CD14-positive monocyte (primary cell): ENCODE data around the gene CATSPERB. TPM values are rescaled to one million over a fixed set of nuclear protein-coding genes. Genes with fewer than 3 reads are reported as not detected.
"Not testable (repeated sequence)": the region's sequence is repeated elsewhere in the genome, so short reads cannot be mapped to it uniquely, and the experiment has no call there.

Experiments
- DNase-seq, 3 donors: peaks; one replicate each; pipeline ENCODE4 v3.0.0-alpha.2; 2011 to 2022
- H2AFZ ChIP-seq: 2 replicates; pipeline ENCODE4 v1.6.0; 2012; ENCODE audit warnings: mild to moderate bottlenecking, low read depth, low read length, inconsistent platforms; ENCODE audit not compliant: insufficient read depth, poor library complexity, severe bottlenecking
- H3K27ac ChIP-seq, 2 donors: 1 replicate in 1 of 2; 2 replicates in 1 of 2; pipeline ENCODE4 v1.5.1; 2012 to 2013; ENCODE audit warnings: low read length in 2 of 2, control low read depth in 1 of 2, inconsistent platforms in 1 of 2, low read depth in 1 of 2, mild to moderate bottlenecking in 1 of 2
- H3K27me3 ChIP-seq, 2 donors: one replicate each; pipeline versions ENCODE4 v1.6.0 to v1.6.1; 2011 to 2013; ENCODE audit warnings: low read length in 2 of 2; ENCODE audit not compliant: control insufficient read depth in 2 of 2, insufficient read depth in 2 of 2
- H3K36me3 ChIP-seq, 2 donors: replicated peaks in 1 of 2; 1 replicate in 1 of 2; 2 replicates in 1 of 2; pipeline versions ENCODE4 v1.5.1 to v1.6.1; 2012 to 2013; ENCODE audit warnings: low read length in 2 of 2, control low read depth in 1 of 2, inconsistent platforms in 1 of 2, mild to moderate bottlenecking in 1 of 2; ENCODE audit not compliant: insufficient read depth in 2 of 2, control insufficient read depth in 1 of 2
- H3K4me1 ChIP-seq, 2 donors: 1 replicate in 1 of 2; 2 replicates in 1 of 2; pipeline versions ENCODE4 v1.5.1 to v1.6.1; 2012 to 2013; ENCODE audit warnings: low read length in 2 of 2, control low read depth in 1 of 2, inconsistent platforms in 1 of 2, mild to moderate bottlenecking in 1 of 2, moderate library complexity in 1 of 2; ENCODE audit not compliant: insufficient read depth in 2 of 2, control insufficient read depth in 1 of 2
- H3K4me2 ChIP-seq: replicated peaks from 2 replicates; pipeline ENCODE3; 2012; ENCODE audit warnings: low read length, moderate library complexity, mild to moderate bottlenecking; ENCODE audit not compliant: poor library complexity, severe bottlenecking; ENCODE audit errors: extremely low read depth
- H3K4me3 ChIP-seq, 3 experiments: fragments of 200-600 bp in 1 of 3; sonication (generic) in 1 of 3; replicated peaks in 1 of 3; 1 replicate in 2 of 3; 2 replicates in 1 of 3; pipeline ENCODE4 v1.5.1; 2011 to 2013; ENCODE audit warnings: low read length in 3 of 3, mild to moderate bottlenecking in 3 of 3, control low read depth in 2 of 3, low read depth in 2 of 3, inconsistent platforms in 1 of 3, moderate library complexity in 1 of 3
- H3K79me2 ChIP-seq: 2 replicates; pipeline ENCODE4 v1.6.0; 2012; ENCODE audit warnings: mild to moderate bottlenecking, control low read depth, inconsistent platforms, low read length, moderate library complexity; ENCODE audit not compliant: insufficient read depth
- H3K9ac ChIP-seq: 2 replicates; pipeline ENCODE4 v1.6.0; 2017; ENCODE audit warnings: low read length, mild to moderate bottlenecking; ENCODE audit not compliant: insufficient read depth, poor library complexity, severe bottlenecking
- H3K9me3 ChIP-seq, 2 donors: replicated peaks in 1 of 2; 1 replicate in 1 of 2; 2 replicates in 1 of 2; pipeline versions ENCODE4 v1.5.1 to v1.6.1; 2012 to 2013; ENCODE audit warnings: low read length in 2 of 2, control low read depth in 1 of 2; ENCODE audit not compliant: control insufficient read depth in 1 of 2, insufficient read depth in 1 of 2
- H4K20me1 ChIP-seq: 2 replicates; pipeline ENCODE4 v1.6.0; 2012; ENCODE audit warnings: mild to moderate bottlenecking, low read length, control low read depth, moderate library complexity; ENCODE audit not compliant: insufficient read depth
- H3K27ac Mint-ChIP-seq, 7 donors: one replicate each; pipeline ENCODE4 v1.8.0; 2020; ENCODE audit warnings: mild to moderate bottlenecking in 7 of 7, mixed read lengths in 7 of 7, moderate library complexity in 6 of 7, inconsistent platforms in 2 of 7
- H3K27me3 Mint-ChIP-seq, 3 donors: one replicate each; pipeline ENCODE4 v1.8.0; 2021 to 2022; ENCODE audit warnings: low read depth in 3 of 3, mild to moderate bottlenecking in 3 of 3, mixed read lengths in 3 of 3, moderate library complexity in 3 of 3, inconsistent platforms in 1 of 3
- H3K36me3 Mint-ChIP-seq, 2 donors: one replicate each; pipeline ENCODE4 v1.8.0; 2020; ENCODE audit warnings: mixed read lengths in 2 of 2, inconsistent platforms in 1 of 2, mild to moderate bottlenecking in 1 of 2
- H3K4me1 Mint-ChIP-seq: one replicate; pipeline ENCODE4 v1.8.0; 2020; ENCODE audit warnings: mild to moderate bottlenecking, mixed read lengths
- H3K4me3 Mint-ChIP-seq, 2 donors: one replicate each; pipeline ENCODE4 v1.8.0; 2020; ENCODE audit warnings: mild to moderate bottlenecking in 2 of 2, mixed read lengths in 2 of 2, moderate library complexity in 1 of 2
- H3K9me3 Mint-ChIP-seq, 7 donors: one replicate each; pipeline ENCODE4 v1.8.0; 2020 to 2022; ENCODE audit warnings: mixed read lengths in 7 of 7, mild to moderate bottlenecking in 6 of 7, moderate library complexity in 6 of 7, inconsistent platforms in 2 of 7
- CTCF ChIP-seq: fragments of 200-600 bp; IDR thresholded peaks from one replicate; pipeline ENCODE4 v1.8.0; 2022; ENCODE audit warnings: antibody characterized with exemption, mild to moderate bottlenecking
- whole genome bisulfite sequencing: methylation state at CpG from one replicate; pipeline ENCODE4 v1.1.5; 2013; ENCODE audit warnings: missing lambda C conversion rate; ENCODE audit not compliant: insufficient coverage; 5-methylcytosine and 5-hydroxymethylcytosine counted together
- intact Hi-C, 2 donors: fragments of 100-400 bp; cut with micrococcal nuclease; formaldehyde crosslinking; loops; one replicate each; pipeline versions ENCODE4 v1.15.0 to v1.15.1; 2023
- polyA plus RNA-seq, 3 donors: library from polyadenylated mRNA; depleted of rRNA in 1 of 3; unstranded in 2 of 3; stranded (reverse) in 1 of 3; fragments of 300-500 nt in 2 of 3; fragments of >200 nt in 1 of 3; fragmentation: Illumina TruSeq in 2 of 3; gene quantifications; 1 replicate in 2 of 3; 2 replicates in 1 of 3; pipeline ENCODE4 v1.2.3, GENCODE V29; 2012 to 2021

Gene CATSPERB
- polyA plus RNA-seq, 3 donors = not detected

- peaks cover 5 to 7% (median 6%) of the 10 kb centered on the region in 3 donors for H3K27me3 Mint-ChIP-seq
- H3K9ac ChIP-seq = no peak overlapping the region
- no peak overlapping the region for H3K27ac Mint-ChIP-seq
- H3K4me3 Mint-ChIP-seq = peak overlapping the region in 1 of 2 donors; percentile 1
- no peaks in the 10 kb centered on the region for H3K4me1 ChIP-seq
- H3K79me2 ChIP-seq = no peaks in the 10 kb centered on the region
- H3K9me3 ChIP-seq = peaks cover 5 to 7% of the 10 kb centered on the region in 2 donors
- H2AFZ ChIP-seq = no peak overlapping the region
- H3K4me2 ChIP-seq = no peak overlapping the region
- TF ChIP-seq CTCF = no peak
- peaks cover 10 to 23% (median 15%) of the 10 kb centered on the region in 7 donors for H3K9me3 Mint-ChIP-seq
- DNase-seq = no peak
- H3K4me3 ChIP-seq = no peak overlapping the region
- H3K4me1 Mint-ChIP-seq = no peaks in the 10 kb centered on the region
- no peaks in the 10 kb centered on the region for H4K20me1 ChIP-seq
- H3K27ac ChIP-seq = no peak overlapping the region
- no peaks in the 10 kb centered on the region for H3K27me3 ChIP-seq
- no peaks in the 10 kb centered on the region for H3K36me3 ChIP-seq
- no peaks in the 10 kb centered on the region for H3K36me3 Mint-ChIP-seq
- intact Hi-C loops = no loop called here
These were observed 186.7 kb downstream of the CATSPERB start for GRCh38 chr14:91545204-91545603.

- 100% methylated on average over 2 of the region's 3 CpGs for WGBS
These were observed 195.6 kb downstream of the CATSPERB start for GRCh38 chr14:91536327-91536726.

GRCh38 chr14:91534059-91534458 is 197.8 kb downstream of the CATSPERB start:
- H3K27ac Mint-ChIP-seq, H3K4me1 ChIP-seq, intact Hi-C loops, H3K9ac ChIP-seq, H3K36me3 Mint-ChIP-seq, H3K4me2 ChIP-seq, H3K27me3 ChIP-seq, H4K20me1 ChIP-seq, H3K27ac ChIP-seq, H3K27me3 Mint-ChIP-seq, H3K9me3 ChIP-seq, H3K4me3 ChIP-seq, H3K4me1 Mint-ChIP-seq, H3K36me3 ChIP-seq, DNase-seq, H2AFZ ChIP-seq, H3K79me2 ChIP-seq: not testable (repeated sequence)
- WGBS = no CpG with 5 or more reads among the region's 5 CpGs
- Mint-ChIP-seq H3K4me3 (peak overlapping the region in 1 of 2 donors; percentile 42), H3K9me3 (peaks cover 0 to 14% (median 9%) of the 10 kb centered on the region in 7 donors)

More at GRCh38 chr14:91536327-91536726, 195.6 kb downstream of the CATSPERB start:
- H3K4me3 Mint-ChIP-seq = no peak overlapping the region
- Histone ChIP-seq H3K4me1 (no peaks in the 10 kb centered on the region), H3K4me3 (no peak overlapping the region), H3K36me3 (no peaks in the 10 kb centered on the region), H4K20me1 (no peaks in the 10 kb centered on the region), H3K79me2 (no peaks in the 10 kb centered on the region), H3K4me2 (no peak overlapping the region), H3K9ac (no peak overlapping the region), H2AFZ (no peak overlapping the region), H3K27me3 (no peaks in the 10 kb centered on the region), H3K27ac (no peak overlapping the region), H3K9me3 (peaks cover 0 to 12% of the 10 kb centered on the region in 2 donors)
- no peak overlapping the region for H3K27ac Mint-ChIP-seq
- H3K27me3 Mint-ChIP-seq = peaks cover 2 to 10% (median 9%) of the 10 kb centered on the region in 3 donors
- peaks cover 5 to 31% (median 23%) of the 10 kb centered on the region in 7 donors for H3K9me3 Mint-ChIP-seq
- intact Hi-C loops = no loop called here
- no peaks in the 10 kb centered on the region for H3K4me1 Mint-ChIP-seq
- no peaks in the 10 kb centered on the region for H3K36me3 Mint-ChIP-seq
- DNase-seq = no peak
- no peak for TF ChIP-seq CTCF
